Measurements from ENCODE around the gene CDK14.

CDK14 gene

DNA sequence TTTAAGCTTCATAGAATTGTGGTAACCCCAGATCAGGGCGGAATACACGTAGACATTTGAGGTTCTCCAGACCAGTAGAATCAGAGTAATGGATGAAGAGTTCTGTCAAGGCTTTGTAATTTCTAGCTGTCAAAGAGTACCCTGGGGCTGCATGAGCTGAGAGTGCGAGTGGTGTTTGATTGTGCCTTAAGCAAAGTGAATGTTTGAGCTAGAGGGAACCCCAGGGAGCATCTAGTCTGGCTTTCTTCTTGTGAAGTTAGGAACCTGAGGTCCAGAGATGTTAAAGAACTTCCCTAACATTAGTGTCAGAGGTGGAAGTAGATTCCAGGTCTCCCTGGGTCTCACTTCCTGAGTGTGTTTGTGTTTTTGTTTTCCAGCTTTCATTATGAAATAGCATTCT lies 455.8 kb downstream of the CDK14 start:
- TF ChIP-seq ZBTB7A (IDR thresholded peaks at IDR 0.05; ENCODE audit: low read depth) (no peak), TEAD4 (IDR thresholded peaks at IDR 0.05) (no peak), CREB1 (IDR thresholded peaks at IDR 0.05; ENCODE audit: low read depth) (no peak), TCF12 (IDR thresholded peaks at IDR 0.05; ENCODE audit: low read depth) (no peak), EP300 (IDR thresholded peaks at IDR 0.05; ENCODE audit: borderline replicate concordance) (no peak), EGR1 (IDR thresholded peaks at IDR 0.05) (no peak), TAF1 (IDR thresholded peaks at IDR 0.05; ENCODE audit: low read depth) (no peak), USF1 (IDR thresholded peaks at IDR 0.05) (no peak), NFIC (IDR thresholded peaks at IDR 0.05) (no peak), FOXM1 (IDR thresholded peaks at IDR 0.05; ENCODE audit: borderline replicate concordance, low read depth) (no peak), YY1 (IDR thresholded peaks at IDR 0.05; ENCODE audit: low read depth) (no peak), CEBPB (IDR thresholded peaks at IDR 0.05) (no peak), RAD21 (IDR thresholded peaks at IDR 0.05; ENCODE audit: low read depth) (no peak)
- TF ChIP-seq, protein P1, sequence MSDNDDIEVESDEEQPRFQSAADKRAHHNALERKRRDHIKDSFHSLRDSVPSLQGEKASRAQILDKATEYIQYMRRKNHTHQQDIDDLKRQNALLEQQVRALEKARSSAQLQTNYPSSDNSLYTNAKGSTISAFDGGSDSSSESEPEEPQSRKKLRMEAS (IDR thresholded peaks at IDR 0.05) = no peak
- TF ChIP-seq, protein P2, sequence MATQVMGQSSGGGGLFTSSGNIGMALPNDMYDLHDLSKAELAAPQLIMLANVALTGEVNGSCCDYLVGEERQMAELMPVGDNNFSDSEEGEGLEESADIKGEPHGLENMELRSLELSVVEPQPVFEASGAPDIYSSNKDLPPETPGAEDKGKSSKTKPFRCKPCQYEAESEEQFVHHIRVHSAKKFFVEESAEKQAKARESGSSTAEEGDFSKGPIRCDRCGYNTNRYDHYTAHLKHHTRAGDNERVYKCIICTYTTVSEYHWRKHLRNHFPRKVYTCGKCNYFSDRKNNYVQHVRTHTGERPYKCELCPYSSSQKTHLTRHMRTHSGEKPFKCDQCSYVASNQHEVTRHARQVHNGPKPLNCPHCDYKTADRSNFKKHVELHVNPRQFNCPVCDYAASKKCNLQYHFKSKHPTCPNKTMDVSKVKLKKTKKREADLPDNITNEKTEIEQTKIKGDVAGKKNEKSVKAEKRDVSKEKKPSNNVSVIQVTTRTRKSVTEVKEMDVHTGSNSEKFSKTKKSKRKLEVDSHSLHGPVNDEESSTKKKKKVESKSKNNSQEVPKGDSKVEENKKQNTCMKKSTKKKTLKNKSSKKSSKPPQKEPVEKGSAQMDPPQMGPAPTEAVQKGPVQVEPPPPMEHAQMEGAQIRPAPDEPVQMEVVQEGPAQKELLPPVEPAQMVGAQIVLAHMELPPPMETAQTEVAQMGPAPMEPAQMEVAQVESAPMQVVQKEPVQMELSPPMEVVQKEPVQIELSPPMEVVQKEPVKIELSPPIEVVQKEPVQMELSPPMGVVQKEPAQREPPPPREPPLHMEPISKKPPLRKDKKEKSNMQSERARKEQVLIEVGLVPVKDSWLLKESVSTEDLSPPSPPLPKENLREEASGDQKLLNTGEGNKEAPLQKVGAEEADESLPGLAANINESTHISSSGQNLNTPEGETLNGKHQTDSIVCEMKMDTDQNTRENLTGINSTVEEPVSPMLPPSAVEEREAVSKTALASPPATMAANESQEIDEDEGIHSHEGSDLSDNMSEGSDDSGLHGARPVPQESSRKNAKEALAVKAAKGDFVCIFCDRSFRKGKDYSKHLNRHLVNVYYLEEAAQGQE (IDR thresholded peaks at IDR 0.05; ENCODE audit: low read depth) = no peak

GRCh38 chr7:91054374-91054773 lies 458.3 kb downstream of the CDK14 start:
- TF ChIP-seq FOXM1 (IDR thresholded peaks at IDR 0.05; ENCODE audit: borderline replicate concordance, low read depth) (no peak), NFIC (IDR thresholded peaks at IDR 0.05) (no peak), CREB1 (IDR thresholded peaks at IDR 0.05; ENCODE audit: low read depth) (no peak), YY1 (IDR thresholded peaks at IDR 0.05; ENCODE audit: low read depth) (no peak), TEAD4 (IDR thresholded peaks at IDR 0.05) (no peak), RAD21 (IDR thresholded peaks at IDR 0.05; ENCODE audit: low read depth) (no peak), USF1 (IDR thresholded peaks at IDR 0.05) (no peak), EP300 (IDR thresholded peaks at IDR 0.05; ENCODE audit: borderline replicate concordance) (no peak), EGR1 (IDR thresholded peaks at IDR 0.05) (no peak), TCF12 (IDR thresholded peaks at IDR 0.05; ENCODE audit: low read depth) (no peak), ZBTB7A (IDR thresholded peaks at IDR 0.05; ENCODE audit: low read depth) (no peak), TAF1 (IDR thresholded peaks at IDR 0.05; ENCODE audit: low read depth) (no peak), CEBPB (IDR thresholded peaks at IDR 0.05) (no peak)
- TF ChIP-seq, protein P1 (IDR thresholded peaks at IDR 0.05) = no peak
- TF ChIP-seq, protein P2 (IDR thresholded peaks at IDR 0.05; ENCODE audit: low read depth) = no peak

GRCh38 chr7:91055219-91055618 lies 459.1 kb downstream of the CDK14 start:
- no peak for TF ChIP-seq TEAD4 (IDR thresholded peaks at IDR 0.05)
- no peak for TF ChIP-seq FOXM1 (IDR thresholded peaks at IDR 0.05; ENCODE audit: borderline replicate concordance, low read depth)
- no peak for TF ChIP-seq YY1 (IDR thresholded peaks at IDR 0.05; ENCODE audit: low read depth)
- no peak for TF ChIP-seq RAD21 (IDR thresholded peaks at IDR 0.05; ENCODE audit: low read depth)
- TF ChIP-seq CEBPB (IDR thresholded peaks at IDR 0.05) = no peak
- TF ChIP-seq, protein P1 (IDR thresholded peaks at IDR 0.05) = no peak
- TF ChIP-seq EGR1 (IDR thresholded peaks at IDR 0.05) = no peak

GRCh38 chr7:91062713-91063112 lies 466.6 kb downstream of the CDK14 start:
- TF ChIP-seq YY1 (IDR thresholded peaks at IDR 0.05; ENCODE audit: low read depth) (no peak), ZBTB7A (IDR thresholded peaks at IDR 0.05; ENCODE audit: low read depth) (no peak), CREB1 (IDR thresholded peaks at IDR 0.05; ENCODE audit: low read depth) (no peak), EGR1 (IDR thresholded peaks at IDR 0.05) (no peak), RAD21 (IDR thresholded peaks at IDR 0.05; ENCODE audit: low read depth) (no peak), TAF1 (IDR thresholded peaks at IDR 0.05; ENCODE audit: low read depth) (no peak), USF1 (IDR thresholded peaks at IDR 0.05) (no peak), FOXM1 (IDR thresholded peaks at IDR 0.05; ENCODE audit: borderline replicate concordance, low read depth) (no peak), NFIC (IDR thresholded peaks at IDR 0.05) (no peak)
- TF ChIP-seq, protein P2 (IDR thresholded peaks at IDR 0.05; ENCODE audit: low read depth) = no peak
